Uterus (tissue), 4 donors: Measurements from ENCODE around the gene AKAP12. TPM values are rescaled to one million over a fixed set of nuclear protein-coding genes. Genes with fewer than 3 reads are reported as not detected.
"Not testable (repeated sequence)": the region's sequence is repeated elsewhere in the genome, so short reads cannot be mapped to it uniquely, and the experiment has no call there.

Experiments used
- DNase-seq, 2 donors: peaks; one replicate each; pipeline ENCODE4 v3.0.0-alpha.2; 2019 to 2020
- H3K27ac ChIP-seq, 2 donors: fragments of 200-600 bp; sonication (generic); 1 replicate in 1 of 2; 2 replicates in 1 of 2; pipeline ENCODE4 v1.5.1; 2016 to 2018
- H3K27me3 ChIP-seq, 2 donors: fragments of 200-600 bp; sonication (generic); one replicate each; pipeline ENCODE4 v1.5.1; 2018 to 2019; ENCODE audit warnings: control low read depth in 1 of 2
- H3K36me3 ChIP-seq, 2 donors: fragments of 200-600 bp; sonication (generic); one replicate each; pipeline ENCODE4 v1.5.1; 2019; ENCODE audit warnings: control low read depth in 1 of 2
- H3K4me1 ChIP-seq, 2 donors: fragments of 200-600 bp; sonication (generic); one replicate each; pipeline ENCODE4 v1.5.1; 2018 to 2019; ENCODE audit warnings: control low read depth in 1 of 2
- H3K4me3 ChIP-seq, 2 donors: fragments of 200-600 bp; sonication (generic); 1 replicate in 1 of 2; 2 replicates in 1 of 2; pipeline ENCODE4 v1.5.1; 2018 to 2019; ENCODE audit warnings: mild to moderate bottlenecking in 1 of 2
- H3K9me3 ChIP-seq, 2 donors: fragments of 200-600 bp; sonication (generic); one replicate each; pipeline ENCODE4 v1.5.1; 2019; ENCODE audit warnings: control low read depth in 1 of 2
- CTCF ChIP-seq, 4 experiments: fragments of 200-600 bp in 2 of 4; fragments of 450-650 bp in 2 of 4; sonication (generic) in 2 of 4; IDR thresholded peaks; one replicate each; pipeline ENCODE4 v1.5.1; 2016 to 2019; ENCODE audit warnings: antibody characterized with exemption in 4 of 4, mild to moderate bottlenecking in 2 of 4, moderate library complexity in 1 of 4
- POLR2A ChIP-seq, 2 donors: fragments of 450-650 bp; IDR thresholded peaks; one replicate each; pipeline ENCODE4 v1.6.1; 2016; ENCODE audit warnings: antibody characterized with exemption in 2 of 2, mild to moderate bottlenecking in 1 of 2, moderate library complexity in 1 of 2
- intact Hi-C: fragments of 100-400 bp; cut with DNase I; formaldehyde crosslinking; loops from one replicate; pipeline ENCODE4 v1.15.1; 2023; ENCODE audit warnings: low total_unique reads
- total RNA-seq, 4 donors: library from RNA; depleted of rRNA in 3 of 4; stranded (reverse); fragments of >200 nt in 3 of 4; gene quantifications; one replicate each; pipeline versions ENCODE4 v1.1.0 to v1.2.4, GENCODE V29; 2014 to 2023
- donor health status: DM: yes; HTN: yes; CAD: no.

AKAP12 gene
- total RNA-seq, 4 donors from 2014 or later = 47.6 to 218 (median 70.2) TPM

- no peak overlapping the region for H3K4me3 ChIP-seq
- H3K27me3 ChIP-seq = no peaks in the 10 kb centered on the region
- no peaks in the 10 kb centered on the region for H3K4me1 ChIP-seq
- TF ChIP-seq POLR2A (IDR thresholded peaks at IDR 0.05) (no peak), CTCF (IDR thresholded peaks at IDR 0.05) (no peak)
- no peaks in the 10 kb centered on the region for H3K36me3 ChIP-seq
- intact Hi-C loops = no loop called here
- H3K9me3 ChIP-seq = no peaks in the 10 kb centered on the region
- DNase-seq = no peak
- no peak overlapping the region for H3K27ac ChIP-seq
These were observed 96.2 kb downstream of the AKAP12 start for GRCh38 chr6:151335930-151336329.

DNA sequence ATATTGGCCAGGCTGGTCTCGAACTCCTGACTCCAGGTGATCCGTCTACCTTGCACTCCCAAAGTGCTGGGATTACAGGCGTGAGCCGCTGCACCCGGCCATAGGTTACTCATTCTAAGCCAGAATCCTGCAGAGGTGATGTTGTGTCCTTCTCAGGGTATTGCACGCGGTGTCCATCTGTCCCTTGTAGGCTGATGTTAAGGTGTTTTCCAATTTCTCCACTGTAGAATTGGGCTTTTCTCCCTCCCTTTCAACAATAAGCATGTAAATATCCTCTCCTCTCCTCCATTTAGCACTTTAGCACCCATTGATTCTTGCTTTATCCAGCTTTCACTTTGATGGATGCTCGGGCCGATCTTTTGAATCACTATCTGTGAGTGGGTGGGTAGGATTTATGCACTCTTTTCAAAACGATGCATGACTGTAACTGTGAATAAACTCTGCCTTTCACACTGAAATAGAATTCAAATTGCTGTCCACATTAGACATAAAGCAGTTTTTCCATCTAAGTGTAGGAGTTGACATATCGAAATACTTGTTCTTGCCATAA is 99.0 kb downstream of the AKAP12 start:
- TF ChIP-seq POLR2A (IDR thresholded peaks at IDR 0.05) (no peak), CTCF (IDR thresholded peaks at IDR 0.05) (no peak)
- H3K27ac ChIP-seq = peak overlapping the region in 1 of 2 donors; percentile 47
- H3K36me3 ChIP-seq = no peaks in the 10 kb centered on the region
- H3K27me3 ChIP-seq = no peaks in the 10 kb centered on the region
- H3K4me3 ChIP-seq = no peak overlapping the region
- H3K9me3 ChIP-seq = no peaks in the 10 kb centered on the region
- DNase-seq = no peak
- intact Hi-C loops = no loop called here
- no peaks in the 10 kb centered on the region for H3K4me1 ChIP-seq

DNA sequence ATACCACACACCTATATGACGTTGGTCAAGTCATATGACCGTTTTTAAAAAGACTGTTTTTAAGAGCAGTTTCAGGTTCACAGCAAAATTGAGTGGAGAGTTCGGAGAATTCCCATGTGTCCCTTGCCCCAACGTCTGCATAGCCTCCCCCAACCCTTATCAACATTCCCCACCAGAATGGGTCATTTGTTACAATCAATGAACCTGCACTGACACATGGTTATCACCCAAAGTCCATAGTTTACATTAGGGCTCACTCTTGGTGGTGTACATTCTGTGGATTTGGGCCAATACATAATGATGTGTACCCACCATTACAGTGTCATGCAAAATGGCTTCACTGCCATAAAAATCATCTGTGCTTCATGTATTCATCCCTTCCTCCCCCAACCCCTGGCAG is 99.6 kb downstream of the AKAP12 start:
- intact Hi-C loops = no loop called here
- Histone ChIP-seq H3K36me3 (no peaks in the 10 kb centered on the region), H3K27ac (peak overlapping the region in 1 of 2 donors; percentile 47), H3K4me1 (no peaks in the 10 kb centered on the region), H3K27me3 (no peaks in the 10 kb centered on the region), H3K4me3 (no peak overlapping the region), H3K9me3 (no peaks in the 10 kb centered on the region)
- no peak for TF ChIP-seq CTCF (IDR thresholded peaks at IDR 0.05)
- no peak for DNase-seq

DNA sequence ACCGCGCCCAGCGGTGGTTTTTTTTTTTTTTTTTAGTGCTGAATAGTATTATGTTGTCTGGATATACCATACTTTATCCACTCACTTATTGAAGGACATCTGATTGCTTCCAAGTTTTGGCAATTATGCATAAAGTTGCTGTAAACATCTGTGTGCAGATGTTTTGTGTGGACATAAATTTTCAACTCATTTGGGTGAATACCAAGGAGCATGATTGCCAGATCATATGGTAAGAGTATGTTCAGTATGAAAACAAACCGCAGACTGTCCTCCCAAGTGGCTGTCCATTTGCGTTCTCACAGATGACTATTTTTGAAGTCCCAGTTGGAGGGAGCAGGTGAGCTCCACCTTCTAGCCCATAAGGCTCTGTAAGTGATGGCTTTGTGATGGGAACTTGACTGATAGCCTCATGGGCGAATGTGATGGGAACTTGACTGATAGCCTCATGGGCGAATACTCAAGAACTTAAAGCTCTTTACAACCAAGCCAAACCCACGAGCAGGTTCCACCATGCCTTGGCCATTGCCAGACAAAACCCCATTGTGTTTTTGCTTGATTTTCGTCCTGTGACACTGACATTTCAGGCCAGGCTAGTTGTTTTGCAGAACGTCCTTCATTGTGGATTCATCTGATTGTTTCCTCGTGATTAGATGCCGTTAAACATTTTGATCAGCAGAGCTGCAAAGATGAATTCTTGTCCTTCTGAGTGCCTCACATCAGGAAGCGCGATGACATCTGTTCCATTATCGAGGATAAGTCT is 100.6 kb downstream of the AKAP12 start:
- H3K9me3 ChIP-seq = no peaks in the 10 kb centered on the region
- H3K27me3 ChIP-seq = no peaks in the 10 kb centered on the region
- DNase-seq = no peak
- TF ChIP-seq CTCF (IDR thresholded peaks at IDR 0.05) = no peak
- TF ChIP-seq POLR2A (IDR thresholded peaks at IDR 0.05) = no peak
- H3K36me3 ChIP-seq = no peaks in the 10 kb centered on the region
- intact Hi-C loops = no loop called here
- H3K4me1 ChIP-seq = no peaks in the 10 kb centered on the region
- no peak overlapping the region for H3K4me3 ChIP-seq
- no peak overlapping the region for H3K27ac ChIP-seq

DNA sequence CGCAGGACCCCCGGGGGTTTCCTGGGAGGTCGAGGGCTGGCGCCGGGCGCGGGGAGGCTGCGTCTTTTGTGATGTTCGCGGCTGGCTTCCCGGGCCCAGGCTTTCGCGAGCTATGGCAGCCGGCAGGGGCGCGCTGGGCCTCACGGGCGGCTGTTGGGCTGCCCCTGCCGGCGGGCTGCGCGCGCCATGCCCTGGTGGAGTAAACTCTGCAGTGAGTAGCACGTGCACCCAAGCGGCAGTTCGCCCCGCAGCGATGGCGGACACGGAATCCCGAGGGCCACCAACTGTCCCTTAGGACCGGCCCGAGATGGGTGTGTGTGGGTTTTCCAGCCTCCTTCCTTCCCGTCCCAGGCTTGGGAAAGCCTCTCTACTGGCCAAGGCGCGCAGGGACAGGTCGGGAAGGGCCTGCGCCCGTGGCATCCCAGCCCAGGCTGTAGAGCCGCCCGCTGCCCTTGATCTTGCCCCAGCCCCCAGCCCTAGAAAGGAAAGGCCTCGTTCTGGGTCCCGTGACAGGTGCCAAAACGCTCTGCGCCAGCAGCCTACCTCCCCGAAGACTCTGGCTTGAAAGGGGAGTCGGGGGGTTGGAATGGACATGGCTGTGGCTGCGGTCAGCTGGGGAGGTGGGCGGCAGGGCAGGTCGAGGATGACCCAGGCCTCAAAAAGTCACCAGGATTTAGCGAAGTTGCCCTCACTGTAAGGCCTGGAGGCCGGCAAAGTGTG is 101.9 kb downstream of the AKAP12 start:
- H3K27me3 ChIP-seq = no peaks in the 10 kb centered on the region
- H3K4me1 ChIP-seq = no peaks in the 10 kb centered on the region
- no peaks in the 10 kb centered on the region for H3K9me3 ChIP-seq
- no peak overlapping the region for H3K27ac ChIP-seq
- DNase-seq = no peak
- intact Hi-C loops = no loop called here
- TF ChIP-seq CTCF (IDR thresholded peaks at IDR 0.05) = no peak
- TF ChIP-seq POLR2A (IDR thresholded peaks at IDR 0.05) = no peak
- no peaks in the 10 kb centered on the region for H3K36me3 ChIP-seq
- no peak overlapping the region for H3K4me3 ChIP-seq

DNA sequence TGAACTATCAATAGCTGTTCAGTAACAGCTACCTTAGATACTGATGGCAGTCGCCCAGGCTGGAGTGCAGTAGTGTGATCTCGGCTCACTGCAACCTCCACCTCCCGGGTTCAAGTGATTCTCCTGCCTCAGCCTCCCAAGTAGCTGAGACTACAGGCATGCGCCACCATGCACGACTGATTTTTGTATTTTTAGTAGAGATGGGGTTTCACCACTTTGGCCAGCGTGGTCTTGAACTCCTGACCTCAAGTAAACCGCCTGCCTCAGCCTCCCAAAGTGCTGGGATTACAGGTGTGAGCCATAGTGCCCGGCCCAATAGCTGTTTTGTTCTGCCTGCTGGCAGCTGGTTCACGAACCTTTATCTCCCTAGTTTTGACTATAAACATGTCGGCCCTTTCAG is 103.0 kb downstream of the AKAP12 start:
- H3K4me3 ChIP-seq, intact Hi-C loops, H3K27ac ChIP-seq: not testable (repeated sequence)

More for the DNA sequence above, 103.0 kb downstream of the AKAP12 start:
- not testable (repeated sequence) for H3K27me3 ChIP-seq, H3K36me3 ChIP-seq, H3K9me3 ChIP-seq, H3K4me1 ChIP-seq, DNase-seq
